Effector memory CD4-positive, alpha-beta T cell (primary cell): ENCODE results near the gene ATF7.
A peak's percentile ranks its signal among the peaks of the same experiment; 100 is the strongest.
"Not testable (repeated sequence)": the region's sequence is repeated elsewhere in the genome, so short reads cannot be mapped to it uniquely, and the experiment has no call there.

Experiments
- DNase-seq, 3 donors: peaks; one replicate each; pipeline ENCODE4 v3.0.0-alpha.2; 2020
- H3K27ac ChIP-seq: 2 replicates; pipeline ENCODE4 v1.7.0; 2013; ENCODE audit warnings: mild to moderate bottlenecking, low read length, moderate library complexity; ENCODE audit not compliant: insufficient read depth, poor library complexity, severe bottlenecking
- H3K27me3 ChIP-seq: replicated peaks from 2 replicates; pipeline ENCODE4 v1.7.0; 2013; ENCODE audit warnings: mild to moderate bottlenecking, low read length; ENCODE audit not compliant: insufficient read depth, control insufficient read depth, poor library complexity, severe bottlenecking
- H3K36me3 ChIP-seq: 2 replicates; pipeline ENCODE4 v1.7.0; 2013; ENCODE audit warnings: mild to moderate bottlenecking, low read length, moderate library complexity; ENCODE audit not compliant: control insufficient read depth, insufficient read depth
- H3K4me1 ChIP-seq: 2 replicates; pipeline ENCODE4 v1.7.0; 2013; ENCODE audit warnings: low read length, mild to moderate bottlenecking; ENCODE audit not compliant: control insufficient read depth, insufficient read depth, poor library complexity, severe bottlenecking
- H3K4me3 ChIP-seq: 2 replicates; pipeline ENCODE4 v1.7.0; 2013; ENCODE audit warnings: low read length, low read depth, mild to moderate bottlenecking; ENCODE audit not compliant: insufficient read depth, poor library complexity, severe bottlenecking
- H3K9me3 ChIP-seq: 2 replicates; pipeline ENCODE4 v1.7.0; 2013; ENCODE audit warnings: mild to moderate bottlenecking, low read length, moderate library complexity; ENCODE audit not compliant: control insufficient read depth

Gene ATF7

DNA sequence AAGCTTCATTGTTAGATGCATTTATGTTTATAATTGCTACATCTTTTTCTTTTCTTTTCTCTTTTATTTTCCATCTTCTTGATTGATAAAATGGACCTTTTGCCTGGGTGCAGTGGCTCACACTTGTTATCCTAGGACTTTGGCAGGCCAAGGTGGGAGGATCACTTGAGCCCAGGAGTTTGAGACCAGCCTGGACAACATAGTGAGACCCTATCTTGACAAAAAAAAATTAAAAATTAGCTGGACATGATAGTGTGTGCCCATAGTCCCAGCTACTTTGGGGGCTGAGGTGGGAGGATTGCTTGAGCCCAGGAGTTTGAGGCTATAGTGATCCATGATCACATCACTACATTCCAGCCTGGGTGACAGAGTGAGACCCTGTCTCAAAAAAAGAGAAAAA is 9.5 kb upstream of the ATF7 start:
- H3K27me3 ChIP-seq, H3K9me3 ChIP-seq, H3K27ac ChIP-seq, DNase-seq, H3K4me3 ChIP-seq, H3K36me3 ChIP-seq, H3K4me1 ChIP-seq: not testable (repeated sequence)

DNA sequence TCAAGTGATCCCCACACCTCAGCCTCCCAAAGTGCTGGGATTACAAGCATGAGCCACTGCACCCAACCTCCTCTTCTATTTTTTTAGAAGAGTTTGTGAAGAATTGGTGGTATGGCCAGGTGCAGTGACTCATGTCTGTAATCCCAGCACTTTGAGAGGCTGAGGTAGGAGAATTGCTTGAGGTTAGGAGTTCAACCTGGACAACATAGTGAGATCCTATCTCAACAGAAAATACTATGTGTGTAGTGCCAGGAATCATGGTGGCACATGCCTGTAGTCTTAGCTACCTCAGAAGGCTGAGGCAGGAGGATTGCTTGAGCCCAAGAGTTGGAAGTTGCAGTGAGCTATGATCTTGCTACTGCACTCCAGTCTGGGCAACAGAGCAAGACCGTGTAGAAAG is 5.5 kb upstream of the ATF7 start:
- H3K36me3 ChIP-seq = no peaks in the 10 kb centered on the region
- no peaks in the 10 kb centered on the region for H3K4me1 ChIP-seq
- H3K27me3 ChIP-seq = no peaks in the 10 kb centered on the region
- H3K9me3 ChIP-seq = no peaks in the 10 kb centered on the region
- H3K27ac ChIP-seq = no peak overlapping the region
- DNase-seq = no peak
- H3K4me3 ChIP-seq = no peak overlapping the region

- Histone ChIP-seq H3K4me3 (no peak overlapping the region), H3K27ac (no peak overlapping the region), H3K4me1 (peaks cover 22% of the 10 kb centered on the region), H3K36me3 (no peaks in the 10 kb centered on the region), H3K9me3 (no peaks in the 10 kb centered on the region), H3K27me3 (no peaks in the 10 kb centered on the region)
- DNase-seq = no peak
These were observed 1.7 kb upstream of the ATF7 start for GRCh38 chr12:53627919-53628318.

- no peak for DNase-seq
- no peaks in the 10 kb centered on the region for H3K36me3 ChIP-seq
- H3K4me1 ChIP-seq = peaks cover 22% of the 10 kb centered on the region
- H3K27me3 ChIP-seq = no peaks in the 10 kb centered on the region
- no peaks in the 10 kb centered on the region for H3K9me3 ChIP-seq
- peak overlapping the region; percentile 83 for H3K27ac ChIP-seq
- H3K4me3 ChIP-seq = peak overlapping the region; percentile 70
These were observed 554 bp upstream of the ATF7 start for GRCh38 chr12:53626702-53627169.

- no peak for DNase-seq
These were observed 723 bp downstream of the ATF7 start for GRCh38 chr12:53625373-53625945.

GRCh38 chr12:53624956-53625355 is 1.2 kb downstream of the ATF7 start:
- H3K9me3 ChIP-seq = no peaks in the 10 kb centered on the region
- H3K36me3 ChIP-seq = no peaks in the 10 kb centered on the region
- peak overlapping the region; percentile 70 for H3K4me3 ChIP-seq
- no peak for DNase-seq
- H3K27ac ChIP-seq = no peak overlapping the region
- peaks cover 22% of the 10 kb centered on the region for H3K4me1 ChIP-seq
- H3K27me3 ChIP-seq = no peaks in the 10 kb centered on the region

More at GRCh38 chr12:53625373-53625945, 723 bp downstream of the ATF7 start:
- Histone ChIP-seq H3K9me3 (no peaks in the 10 kb centered on the region), H3K4me1 (peaks cover 22% of the 10 kb centered on the region), H3K27ac (peak overlapping the region; percentile 83), H3K36me3 (no peaks in the 10 kb centered on the region), H3K4me3 (peak overlapping the region; percentile 70), H3K27me3 (no peaks in the 10 kb centered on the region)

GRCh38 chr12:53624458-53624857 is 1.7 kb downstream of the ATF7 start:
- Histone ChIP-seq H3K9me3 (no peaks in the 10 kb centered on the region), H3K4me3 (no peak overlapping the region), H3K27me3 (no peaks in the 10 kb centered on the region), H3K27ac (no peak overlapping the region), H3K36me3 (no peaks in the 10 kb centered on the region), H3K4me1 (peaks cover 22% of the 10 kb centered on the region)
- DNase-seq = no peak

DNA sequence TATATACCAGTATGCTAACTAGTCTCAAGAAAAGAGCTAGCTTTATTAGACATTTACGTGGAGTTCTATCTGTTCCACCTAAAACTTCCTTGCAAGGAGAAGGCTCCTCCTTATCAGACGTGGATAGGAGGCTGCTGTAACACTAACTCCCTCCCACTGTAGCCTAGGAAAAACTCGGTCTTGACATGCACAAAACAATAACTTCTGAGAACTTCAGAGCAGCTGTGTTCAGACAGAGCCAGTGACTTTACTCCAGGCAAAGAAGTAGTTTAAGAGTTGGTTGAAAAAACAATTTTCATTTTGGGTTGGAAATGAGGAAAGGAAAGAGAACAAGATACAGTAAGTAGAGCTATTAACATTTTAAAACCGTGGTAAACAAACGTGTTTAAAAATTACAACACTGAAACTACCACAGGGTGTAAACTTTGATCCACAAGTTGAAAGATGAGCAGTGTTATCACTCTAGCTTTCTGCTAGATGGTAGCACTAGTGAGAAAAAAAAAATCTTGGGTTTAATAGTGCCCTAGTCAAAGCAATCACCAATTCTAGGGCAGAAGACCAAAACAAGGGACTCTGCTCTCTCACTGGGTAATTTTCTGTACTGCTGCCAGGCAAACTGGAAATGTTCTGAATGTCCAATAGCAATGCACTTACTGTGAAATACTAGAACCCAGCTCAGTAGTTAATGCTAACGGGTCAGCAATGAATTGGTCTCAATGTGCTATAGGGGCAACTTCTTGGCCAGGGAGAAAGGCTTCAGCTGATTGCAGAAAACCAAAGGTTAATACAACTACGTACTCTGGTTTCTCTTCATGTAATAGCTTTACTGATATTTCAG is 2.4 kb downstream of the ATF7 start:
- H3K4me1 ChIP-seq = peaks cover 22% of the 10 kb centered on the region
- no peaks in the 10 kb centered on the region for H3K9me3 ChIP-seq
- H3K4me3 ChIP-seq = no peak overlapping the region
- H3K27ac ChIP-seq = no peak overlapping the region
- H3K27me3 ChIP-seq = no peaks in the 10 kb centered on the region
- DNase-seq = no peak
- no peaks in the 10 kb centered on the region for H3K36me3 ChIP-seq

DNA sequence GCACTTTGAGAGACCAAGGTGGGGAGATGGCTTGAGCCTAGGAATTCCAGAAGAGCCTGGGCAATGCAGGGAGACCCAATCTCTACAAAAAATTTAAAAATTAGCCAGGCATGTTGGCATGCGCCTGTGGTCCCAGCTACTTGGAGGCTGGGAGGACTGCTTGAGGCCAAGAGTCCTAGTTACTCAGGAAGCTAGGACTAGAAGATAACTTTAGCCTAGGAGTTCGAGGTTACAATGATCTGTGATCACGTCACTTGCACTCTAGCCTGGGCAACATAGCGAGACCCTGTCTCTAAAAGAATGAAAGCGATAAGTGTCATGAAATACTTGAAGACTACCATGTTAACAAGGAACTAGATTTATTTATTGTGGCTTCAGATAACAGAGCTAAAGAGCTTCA is 3.5 kb downstream of the ATF7 start:
- no peak overlapping the region for H3K27ac ChIP-seq

GRCh38 chr12:53618275-53618674 is 7.9 kb downstream of the ATF7 start:
- no peaks in the 10 kb centered on the region for H3K27me3 ChIP-seq
- peak overlapping the region; percentile 11 for H3K4me3 ChIP-seq

More for the DNA sequence above, 3.5 kb downstream of the ATF7 start:
- Histone ChIP-seq H3K4me3 (no peak overlapping the region), H3K27me3 (no peaks in the 10 kb centered on the region), H3K36me3 (no peaks in the 10 kb centered on the region), H3K4me1 (peaks cover 22% of the 10 kb centered on the region), H3K9me3 (no peaks in the 10 kb centered on the region)
- no peak for DNase-seq

More at GRCh38 chr12:53618275-53618674, 7.9 kb downstream of the ATF7 start:
- Histone ChIP-seq H3K9me3 (no peaks in the 10 kb centered on the region), H3K36me3 (peaks cover 8% of the 10 kb centered on the region), H3K4me1 (no peaks in the 10 kb centered on the region), H3K27ac (no peak overlapping the region)
- DNase-seq = no peak
